Fibroblast of skin of left biceps (primary cell): ENCODE results near the gene PLXDC1.
A peak's percentile ranks its signal among the peaks of the same experiment; 100 is the strongest.
"Not testable (repeated sequence)": the region's sequence is repeated elsewhere in the genome, so short reads cannot be mapped to it uniquely, and the experiment has no call there.

Experiments used
- DNase-seq, 2 experiments: peaks; one replicate each; pipeline ENCODE4 v3.0.0-alpha.2; 2013; ENCODE audit warnings: low read depth in 2 of 2

PLXDC1 gene

GRCh38 chr17:39181303-39181702 is 29.9 kb upstream of the PLXDC1 start:
- DNase-seq = no peak

DNA sequence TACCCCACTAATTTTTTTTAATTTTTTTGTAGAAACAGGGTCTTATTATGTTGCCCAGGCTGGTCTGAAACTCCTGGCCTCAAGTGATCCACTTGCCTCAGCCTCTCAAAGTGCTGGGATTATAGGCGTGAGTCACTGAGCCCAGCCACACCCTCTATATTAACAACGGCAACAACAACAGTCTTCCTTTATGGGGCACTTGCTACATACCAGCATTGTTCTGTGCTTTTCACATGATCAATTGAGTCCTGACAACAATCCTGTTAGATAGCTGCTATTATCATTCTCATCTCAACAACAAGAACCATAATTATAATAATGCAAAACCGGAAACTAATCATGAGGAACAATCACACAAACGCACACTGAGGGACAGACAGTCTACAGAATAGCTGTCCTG is 27.1 kb upstream of the PLXDC1 start:
- DNase-seq = no peak

- no peak for DNase-seq
These were observed 25.8 kb upstream of the PLXDC1 start for GRCh38 chr17:39177256-39177655.

GRCh38 chr17:39175695-39176093 is 24.3 kb upstream of the PLXDC1 start:
- no peak for DNase-seq

DNA sequence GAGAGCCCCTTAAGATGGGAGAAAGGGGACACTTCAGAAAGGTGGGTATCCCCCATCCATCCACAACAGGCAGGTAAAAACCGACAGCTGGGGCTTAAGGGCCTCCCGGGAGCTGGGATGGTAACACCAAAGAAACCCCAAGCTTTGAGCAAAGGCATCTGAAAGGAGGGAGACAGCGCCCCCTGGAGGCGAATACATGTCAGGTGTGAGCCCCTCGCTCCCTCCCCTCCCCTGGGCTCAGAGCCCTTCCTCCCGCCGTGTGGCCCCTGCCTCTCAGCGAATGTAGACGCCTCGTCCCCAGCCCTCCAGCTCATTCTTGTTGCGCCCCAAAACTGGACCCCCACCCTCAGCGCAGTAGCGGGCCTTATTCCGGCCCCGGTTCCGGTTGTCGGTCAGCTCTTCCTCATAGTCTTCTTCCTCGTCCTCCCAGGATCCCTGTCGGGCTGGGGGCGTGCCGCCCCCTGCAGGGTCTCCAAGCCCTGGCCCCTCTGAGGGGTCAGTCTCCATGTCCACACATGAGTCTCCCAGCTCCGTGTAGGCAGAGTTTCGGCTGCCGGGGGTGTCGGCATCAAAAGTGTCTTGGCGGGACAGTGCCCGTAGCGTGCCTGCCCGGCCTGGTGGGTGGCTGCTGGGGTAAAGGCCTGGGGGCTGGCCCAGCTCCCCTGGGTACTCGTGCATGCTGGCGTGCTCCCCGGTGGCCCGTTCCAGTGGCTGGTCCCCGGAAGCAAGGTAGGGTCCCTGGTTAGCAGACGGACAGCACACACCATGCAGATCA is 23.7 kb upstream of the PLXDC1 start:
- DNase-seq = no peak

DNA sequence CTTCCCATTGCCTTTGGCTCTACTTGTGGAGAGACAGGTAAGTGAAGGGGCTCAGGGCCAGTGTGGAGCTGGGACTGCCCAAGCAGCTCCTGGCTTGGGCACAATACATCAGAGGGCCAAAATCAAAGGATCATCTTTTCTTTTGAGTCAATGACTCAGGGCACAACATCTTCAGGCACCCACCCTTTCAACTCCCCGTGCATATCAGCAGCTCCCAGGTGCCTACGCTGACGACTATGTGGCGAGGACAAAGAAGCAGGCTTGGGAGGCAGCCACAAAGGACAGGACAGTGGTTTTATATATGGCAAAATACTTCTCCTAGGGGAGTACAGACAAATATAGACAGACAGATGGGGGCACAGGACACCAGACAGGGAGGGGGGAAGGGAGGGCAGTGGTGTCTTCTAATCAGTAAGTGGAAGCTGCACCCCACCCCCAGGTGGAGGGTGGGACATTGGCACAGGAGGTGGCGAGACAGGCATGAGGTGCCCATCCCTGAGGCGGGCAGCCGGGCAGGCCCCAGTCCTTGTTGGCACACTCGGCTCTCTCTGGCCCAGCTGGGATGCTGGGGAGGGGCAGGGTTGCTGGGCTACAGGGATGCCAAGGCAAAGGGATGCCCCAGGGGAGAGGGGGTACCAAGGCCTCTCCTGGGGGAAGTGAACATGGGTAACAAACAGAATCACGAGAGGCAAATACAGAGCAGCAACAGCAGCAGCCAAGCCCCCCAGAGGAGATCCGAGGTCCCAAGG is 22.3 kb upstream of the PLXDC1 start:
- DNase-seq = no peak

- no peak for DNase-seq
These were observed 21.6 kb upstream of the PLXDC1 start for GRCh38 chr17:39173080-39173479.

- no peak for DNase-seq
These were observed 20.5 kb upstream of the PLXDC1 start for GRCh38 chr17:39171933-39172332.

DNA sequence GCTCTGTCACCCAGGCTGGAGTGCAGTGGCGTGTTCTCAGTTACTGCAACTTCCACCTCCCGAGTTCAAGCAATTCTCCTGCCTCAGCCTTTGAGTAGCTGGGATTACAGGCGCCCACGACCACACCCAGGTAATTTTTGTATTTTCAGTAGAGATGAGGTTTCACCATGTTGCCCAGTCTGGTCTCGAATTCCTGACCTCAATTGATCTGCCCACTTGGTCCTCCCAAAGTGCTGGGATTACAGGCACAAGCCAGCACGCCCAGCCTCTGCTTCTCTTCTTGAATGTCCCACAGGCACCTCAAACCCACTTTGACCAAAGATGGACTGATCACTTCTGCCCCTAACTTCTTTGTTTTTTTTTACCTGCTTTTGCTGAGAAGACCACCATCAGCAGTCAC is 19.1 kb upstream of the PLXDC1 start:
- DNase-seq = no peak

DNA sequence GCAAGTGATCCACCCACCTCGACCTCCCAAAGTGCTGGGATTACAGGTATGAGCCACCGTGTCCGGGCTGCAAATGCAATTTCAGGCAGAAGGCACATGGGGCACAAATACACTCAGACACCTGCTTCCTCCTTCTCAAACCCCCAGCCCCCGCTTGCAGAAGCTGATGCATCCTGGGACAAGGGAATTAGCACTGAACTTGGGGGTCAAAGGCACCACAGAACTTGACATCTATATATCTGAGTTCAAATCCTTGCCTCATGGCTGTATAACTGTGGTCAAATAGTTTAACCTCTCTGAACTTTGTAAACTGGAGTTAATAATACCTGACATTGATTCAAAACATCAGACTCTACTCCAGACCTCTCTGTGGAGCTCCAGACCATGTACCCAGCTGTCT is 18.7 kb upstream of the PLXDC1 start:
- no peak for DNase-seq

DNA sequence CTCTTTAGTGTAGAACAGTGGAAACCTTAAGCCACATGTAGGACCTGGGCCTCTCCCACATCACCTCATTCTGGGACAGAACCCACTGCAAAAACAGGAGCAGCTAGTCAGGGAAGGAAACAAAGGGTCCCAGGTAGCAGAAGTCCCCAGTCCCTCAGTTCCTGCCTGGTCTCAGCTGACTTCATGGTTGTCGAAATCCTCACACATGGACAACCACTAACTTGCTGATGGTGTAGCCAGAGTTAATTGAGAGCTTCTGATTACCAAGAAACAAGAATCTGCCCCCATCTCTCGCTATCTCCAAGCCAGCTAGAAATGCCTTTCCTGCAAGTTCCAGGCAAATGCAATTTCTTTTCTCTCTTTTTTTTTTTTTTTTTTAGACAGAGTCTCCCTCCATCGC is 18.1 kb upstream of the PLXDC1 start:
- DNase-seq = no peak

DNA sequence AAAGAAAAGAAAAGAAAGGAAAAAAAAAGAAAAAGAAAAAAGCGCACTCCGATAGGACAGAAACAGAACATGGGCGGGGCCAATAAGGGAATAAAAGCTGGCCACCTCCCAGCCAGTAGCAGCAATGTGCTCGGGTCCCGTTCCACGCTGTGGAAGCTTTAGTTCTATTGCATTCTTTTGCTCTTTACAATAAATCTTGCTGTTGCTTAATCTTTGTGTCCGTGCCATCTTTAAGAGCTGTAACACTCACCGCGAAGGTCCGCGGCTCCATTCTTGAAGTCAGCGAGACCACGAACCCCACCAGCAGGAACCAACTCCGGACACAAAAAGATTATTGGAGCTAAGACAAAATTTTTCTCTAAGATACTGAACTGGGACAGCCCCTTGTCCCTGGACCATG is 17.7 kb upstream of the PLXDC1 start:
- DNase-seq = no peak

DNA sequence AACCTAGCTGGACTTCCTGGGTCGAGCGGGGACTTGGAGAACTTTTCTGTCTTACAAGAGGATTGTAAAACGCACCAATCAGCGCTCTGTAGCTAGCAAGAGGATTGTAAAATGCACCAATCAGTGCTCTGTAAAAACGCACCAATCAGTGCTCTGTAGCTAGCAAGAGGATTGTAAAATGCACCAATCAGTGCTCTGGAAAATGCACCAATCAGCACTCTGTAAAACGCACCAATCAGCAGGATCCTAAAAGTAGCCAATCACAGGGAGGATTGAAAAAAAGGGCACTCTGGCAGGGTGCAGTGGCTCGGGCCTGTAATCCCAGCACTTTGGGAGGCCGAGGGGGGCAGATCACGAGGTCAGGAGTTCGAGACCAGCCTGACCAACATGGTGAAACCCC is 17.1 kb upstream of the PLXDC1 start:
- DNase-seq = not testable (repeated sequence)

- no peak for DNase-seq
These were observed 16.0 kb upstream of the PLXDC1 start for GRCh38 chr17:39167476-39167875.

GRCh38 chr17:39166437-39167335 is 15.2 kb upstream of the PLXDC1 start:
- no peak for DNase-seq

GRCh38 chr17:39165841-39166349 is 14.5 kb upstream of the PLXDC1 start, which contains the start of gene ARL5C:
TSS of gene ARL5C (minus strand) at chr17:39166161. CDS start at chr17:39165760, 401 bp downstream.
- DNase-seq = no peak

GRCh38 chr17:39165178-39165840 is 13.9 kb upstream of the PLXDC1 start:
- DNase-seq = no peak

GRCh38 chr17:39164675-39165143 is 13.3 kb upstream of the PLXDC1 start:
- peak; percentile 86 to 89 for DNase-seq

- DNase-seq = no peak
These were observed 10.5 kb upstream of the PLXDC1 start for GRCh38 chr17:39161962-39162361.

- DNase-seq = no peak
These were observed 7.2 kb upstream of the PLXDC1 start for GRCh38 chr17:39158623-39159022.

DNA sequence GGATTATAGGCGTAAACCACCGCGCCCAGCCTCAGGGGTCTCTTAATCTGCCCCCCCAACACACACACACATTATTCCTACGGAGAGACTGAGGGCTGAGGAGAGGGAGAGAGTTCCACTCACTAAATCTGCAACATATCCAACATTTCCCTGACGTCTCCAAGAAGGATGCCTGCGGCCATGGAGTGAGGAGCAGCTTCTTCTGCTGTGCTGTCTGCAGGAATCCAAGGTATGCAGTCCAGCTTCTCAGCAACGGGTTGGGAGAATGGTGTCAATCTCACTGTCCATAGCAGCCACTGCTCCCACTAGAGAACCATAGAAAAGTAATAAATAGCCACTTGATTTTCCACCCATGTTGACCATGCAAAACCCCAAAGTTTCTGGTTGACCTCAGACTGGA is 5.1 kb upstream of the PLXDC1 start:
- DNase-seq = no peak
